ENCODE measurements around the gene SLC35G3. TPM values are rescaled to one million over a fixed set of nuclear protein-coding genes. Genes with fewer than 3 reads are reported as not detected.

Gene SLC35G3
- total and polyA plus RNA-seq, 2 of the 4 experiments (the other 2 are of a cell fraction), result not detected

DNA sequence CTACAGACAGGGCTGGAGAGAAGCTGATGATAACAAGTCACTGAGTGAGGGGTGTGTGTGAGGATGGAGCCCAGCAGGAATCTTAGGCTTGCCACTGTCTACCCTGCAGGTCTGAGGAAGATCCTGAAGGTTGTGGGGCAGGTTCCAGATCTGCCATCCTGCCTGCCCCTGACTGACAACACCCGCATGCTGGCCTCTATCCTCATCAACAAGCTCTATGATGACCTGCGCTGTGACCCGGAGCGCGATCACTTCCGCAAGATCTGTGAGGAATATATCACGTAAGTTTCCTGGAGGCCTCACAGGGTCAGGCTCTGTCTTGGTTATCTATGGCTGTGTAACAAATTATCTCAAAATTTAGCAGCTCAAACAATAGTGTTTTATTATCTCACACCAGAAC lies 30.3 kb downstream of the SLC35G3 start:
- in situ Hi-C loops (cut with MboI; ENCODE audit: low sequenced_read_pairs), result no loop called here
- ATAC-seq (ENCODE audit: low read depth), result no peak

More for the DNA sequence above, 30.3 kb downstream of the SLC35G3 start:
- Histone ChIP-seq H3K4me1 (ENCODE audit: control insufficient read depth, insufficient read depth, low read length) (peaks cover 4% of the 10 kb centered on the region; the same call in 1 of the 2 replicates), H2BK15ac (ENCODE audit: low read depth, low read length) (no peak overlapping the region), H4K8ac (ENCODE audit: low read depth in 2 of 2, low read length in 2 of 2) (no peak overlapping the region), H3K56ac (ENCODE audit: extremely low read depth, insufficient read depth, low read length) (no peak overlapping the region), H4K91ac (ENCODE audit: insufficient read depth, low read depth, low read length) (no peak overlapping the region), H3K4ac (ENCODE audit: low read depth, low read length) (no peak overlapping the region), H4K5ac (ENCODE audit: low read depth, low read length) (no peak overlapping the region), H3K9me1 (ENCODE audit: insufficient read depth, low read length) (0 out of 2 replicates have a peak, but pooled peaks cover 5% of the 10 kb centered on the region), H2AFZ (replicated peaks; ENCODE audit: low read length, poor library complexity) (no peak overlapping the region), H3K4me2 (ENCODE audit: low read depth, low read length) (no peak overlapping the region), H2BK20ac (ENCODE audit: low read depth, low read length) (no peak overlapping the region), H3K18ac (ENCODE audit: low read depth, low read length) (no peak overlapping the region), H3K27ac (ENCODE audit: insufficient read depth, low read length) (no peak overlapping the region), H3K14ac (replicated peaks; ENCODE audit: low read depth, low read length) (no peak overlapping the region), H3K4me3 (ENCODE audit: insufficient read depth, low read depth, low read length) (no peak overlapping the region), H2AK5ac (ENCODE audit: low read depth, low read length) (no peak overlapping the region), H2BK120ac (ENCODE audit: low read depth, low read length) (no peak overlapping the region), H2AK9ac (replicated peaks; ENCODE audit: low read depth, low read length, poor library complexity) (no peak overlapping the region), H4K20me1 (ENCODE audit: insufficient read depth, low read length) (no peaks in the 10 kb centered on the region), H3K9ac (ENCODE audit: low read depth, low read length) (no peak overlapping the region), H2BK5ac (ENCODE audit: low read depth, low read length, poor library complexity, severe bottlenecking) (no peak overlapping the region), H3K79me1 (ENCODE audit: low read depth in 1 of 2, low read length in 2 of 2) (no peaks in the 10 kb centered on the region), H3K27me3 (ENCODE audit: control insufficient read depth, insufficient read depth, low read length) (peaks cover 25% of the 10 kb centered on the region), H3K9me3 (ENCODE audit: control insufficient read depth, insufficient read depth, low read length) (no peaks in the 10 kb centered on the region), H3K23ac (ENCODE audit: low read depth, low read length) (no peak overlapping the region), H3K36me3 (ENCODE audit: control insufficient read depth, insufficient read depth, low read length) (no peaks in the 10 kb centered on the region)
- TF ChIP-seq SMC3 (IDR thresholded peaks at IDR 0.05; ENCODE audit: low read depth, low read length), result no peak
- no TSS peak for BruUV-seq (replicated peaks)
- ChIA-PET CTCF (no interaction called here), POLR2A (ENCODE audit: unreplicated experiment) (no interaction called here)
- 96% methylated on average over 5 of the region's 7 CpGs; no CpG with 5 or more reads in 1 of the 2 experiments for WGBS, 2 experiments (ENCODE audit: extremely low coverage in 2 of 2, insufficient read length in 1 of 2)
- no peak for DNase-seq
- intact Hi-C loops (cut with micrococcal nuclease), result no loop called here
- dilution Hi-C loops (cut with HindIII; ENCODE audit: low sequenced_read_pairs, unreplicated experiment), result no loop called here
